Neural progenitor cell (in vitro differentiated cells): ENCODE results near the gene RHNO1.

Source experiments
- EZH2 ChIP-seq: fragments of 200-600 bp; sonication (generic); IDR thresholded peaks from 2 replicates; pipeline ENCODE4 v1.6.1; 2017; ENCODE audit warnings: antibody characterized with exemption, mild to moderate bottlenecking, moderate library complexity
- EZH2phosphoT487 ChIP-seq: fragments of 200-600 bp; sonication (generic); IDR thresholded peaks from 2 replicates; pipeline ENCODE4 v1.6.1; 2017; ENCODE audit warnings: antibody characterized with exemption
- TF ChIP-seq, protein P1 (sequence below): fragments of 200-600 bp; sonication (generic); IDR thresholded peaks from 2 replicates; pipeline ENCODE4 v1.5.1; 2017; ENCODE audit warnings: antibody characterized with exemption, mild to moderate bottlenecking

DNA sequence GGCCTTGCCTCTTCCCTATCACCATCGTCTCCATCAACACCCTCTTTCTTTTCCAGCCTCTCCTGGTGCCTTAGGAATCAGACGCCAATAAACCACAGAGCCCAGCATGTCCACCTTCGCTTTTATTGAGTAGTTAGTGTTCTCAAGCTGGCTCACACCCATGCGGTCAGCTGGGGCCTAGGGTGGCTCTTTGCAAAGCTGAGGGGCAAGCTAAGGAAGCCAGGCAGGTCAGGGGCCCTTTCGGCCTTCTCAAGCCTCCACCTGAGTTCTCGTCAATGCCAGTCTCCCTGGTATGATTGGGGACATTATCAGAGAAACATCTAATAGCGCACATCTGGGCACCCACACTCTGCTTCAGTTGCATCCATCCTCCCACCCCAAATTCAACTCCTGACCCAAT lies 19.4 kb upstream of the RHNO1 start:
- TF ChIP-seq, protein P1, sequence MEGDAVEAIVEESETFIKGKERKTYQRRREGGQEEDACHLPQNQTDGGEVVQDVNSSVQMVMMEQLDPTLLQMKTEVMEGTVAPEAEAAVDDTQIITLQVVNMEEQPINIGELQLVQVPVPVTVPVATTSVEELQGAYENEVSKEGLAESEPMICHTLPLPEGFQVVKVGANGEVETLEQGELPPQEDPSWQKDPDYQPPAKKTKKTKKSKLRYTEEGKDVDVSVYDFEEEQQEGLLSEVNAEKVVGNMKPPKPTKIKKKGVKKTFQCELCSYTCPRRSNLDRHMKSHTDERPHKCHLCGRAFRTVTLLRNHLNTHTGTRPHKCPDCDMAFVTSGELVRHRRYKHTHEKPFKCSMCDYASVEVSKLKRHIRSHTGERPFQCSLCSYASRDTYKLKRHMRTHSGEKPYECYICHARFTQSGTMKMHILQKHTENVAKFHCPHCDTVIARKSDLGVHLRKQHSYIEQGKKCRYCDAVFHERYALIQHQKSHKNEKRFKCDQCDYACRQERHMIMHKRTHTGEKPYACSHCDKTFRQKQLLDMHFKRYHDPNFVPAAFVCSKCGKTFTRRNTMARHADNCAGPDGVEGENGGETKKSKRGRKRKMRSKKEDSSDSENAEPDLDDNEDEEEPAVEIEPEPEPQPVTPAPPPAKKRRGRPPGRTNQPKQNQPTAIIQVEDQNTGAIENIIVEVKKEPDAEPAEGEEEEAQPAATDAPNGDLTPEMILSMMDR: no peak
- TF ChIP-seq EZH2: no peak
- no peak for TF ChIP-seq EZH2phosphoT487
